GM12801 (cell line): ENCODE data around the gene HMCES.

Experiments
- CTCF ChIP-seq: IDR thresholded peaks from one replicate; pipeline ENCODE4 v1.5.1; 2011; ENCODE audit warnings: control low read depth; ENCODE audit not compliant: insufficient read length; ENCODE audit errors: extremely low read depth

Gene HMCES

GRCh38 chr3:129341331-129342141, 62.9 kb downstream of the HMCES start:
- no peak for TF ChIP-seq CTCF

- no peak for TF ChIP-seq CTCF
Measured at GRCh38 chr3:129343643-129344360, 65.1 kb downstream of the HMCES start.

- no peak for TF ChIP-seq CTCF
Measured at GRCh38 chr3:129344540-129345220, 66.0 kb downstream of the HMCES start.

GRCh38 chr3:129345281-129345680, 66.6 kb downstream of the HMCES start:
- no peak for TF ChIP-seq CTCF

- no peak for TF ChIP-seq CTCF
Measured at GRCh38 chr3:129345971-129346370, 67.3 kb downstream of the HMCES start.

- TF ChIP-seq CTCF, result no peak
Measured at GRCh38 chr3:129346695-129347457, 68.2 kb downstream of the HMCES start.

- TF ChIP-seq CTCF, result no peak
Measured at GRCh38 chr3:129347458-129347845, 68.8 kb downstream of the HMCES start.
